SH-SY5Y (cell line): ENCODE measurements around the gene C10orf90.

Experiments
- GATA2 ChIP-seq: IDR thresholded peaks from 2 replicates; pipeline ENCODE4 v1.6.1; 2011; ENCODE audit warnings: mild to moderate bottlenecking, low read depth, low read length
- GATA3 ChIP-seq: IDR thresholded peaks from 2 replicates; pipeline ENCODE4 v1.6.1; 2011; ENCODE audit warnings: low read depth, mild to moderate bottlenecking, low read length, moderate library complexity

C10orf90 gene

GRCh38 chr10:126659750-126660149 is 10.7 kb downstream of the C10orf90 start:
- TF ChIP-seq GATA2 (no peak), GATA3 (no peak)

- TF ChIP-seq GATA3 = no peak
These were observed 11.6 kb downstream of the C10orf90 start for GRCh38 chr10:126658928-126659327.

GRCh38 chr10:126654579-126654978 is 15.9 kb downstream of the C10orf90 start:
- TF ChIP-seq GATA3 (no peak), GATA2 (no peak)

- TF ChIP-seq GATA3 (no peak), GATA2 (no peak)
These were observed 19.0 kb downstream of the C10orf90 start for GRCh38 chr10:126651467-126651866.

GRCh38 chr10:126650161-126650560 is 20.3 kb downstream of the C10orf90 start:
- no peak for TF ChIP-seq GATA3
- no peak for TF ChIP-seq GATA2

GRCh38 chr10:126647116-126647515 is 23.4 kb downstream of the C10orf90 start:
- no peak for TF ChIP-seq GATA2

- TF ChIP-seq GATA2 (no peak), GATA3 (no peak)
These were observed 24.4 kb downstream of the C10orf90 start for GRCh38 chr10:126646110-126646509.

- TF ChIP-seq GATA2 = no peak
- TF ChIP-seq GATA3 = no peak
These were observed 30.1 kb downstream of the C10orf90 start for GRCh38 chr10:126640401-126640800.

GRCh38 chr10:126639084-126639483 is 31.4 kb downstream of the C10orf90 start:
- TF ChIP-seq GATA3 = no peak
- no peak for TF ChIP-seq GATA2

- TF ChIP-seq GATA3 = no peak
- TF ChIP-seq GATA2 = no peak
These were observed 32.0 kb downstream of the C10orf90 start for GRCh38 chr10:126638542-126638941.

- no peak for TF ChIP-seq GATA2
- TF ChIP-seq GATA3 = no peak
These were observed 33.0 kb downstream of the C10orf90 start for GRCh38 chr10:126637501-126637900.

GRCh38 chr10:126634911-126635310 is 35.6 kb downstream of the C10orf90 start:
- TF ChIP-seq GATA3 = no peak
- TF ChIP-seq GATA2 = no peak

- TF ChIP-seq GATA2 (no peak), GATA3 (no peak)
These were observed 36.1 kb downstream of the C10orf90 start for GRCh38 chr10:126634347-126634746.

GRCh38 chr10:126632705-126633104 is 37.8 kb downstream of the C10orf90 start:
- TF ChIP-seq GATA3 = no peak
- no peak for TF ChIP-seq GATA2

- no peak for TF ChIP-seq GATA2
- TF ChIP-seq GATA3 = no peak
These were observed 40.4 kb downstream of the C10orf90 start for GRCh38 chr10:126629925-126630624.

- no peak for TF ChIP-seq GATA3
- TF ChIP-seq GATA2 = no peak
These were observed 41.7 kb downstream of the C10orf90 start for GRCh38 chr10:126628746-126629145.

- TF ChIP-seq GATA3 (no peak), GATA2 (no peak)
These were observed 48.6 kb downstream of the C10orf90 start for GRCh38 chr10:126621846-126622245.
